HepG2 (cell line): ENCODE measurements around the gene ATP6V0A1. TPM values are rescaled to one million over a fixed set of nuclear protein-coding genes. Genes with fewer than 3 reads are reported as not detected.

Source experiments
- FOXJ3 ChIP-seq: sonication (generic); formaldehyde crosslinking; IDR thresholded peaks from 2 replicates; pipeline ENCODE4 v1.4.0; 2020; ENCODE audit warnings: missing genetic modification reagents, mild to moderate bottlenecking, borderline replicate concordance
- KAT7 ChIP-seq: IDR thresholded peaks from 2 replicates; pipeline ENCODE4 v1.6.1; 2018; ENCODE audit warnings: borderline replicate concordance, missing compliant biosample characterization
- NR0B2 ChIP-seq: sonication (generic); formaldehyde crosslinking; IDR thresholded peaks from 2 replicates; pipeline ENCODE4 v1.4.0; 2020; ENCODE audit warnings: mild to moderate bottlenecking, missing genetic modification reagents
- RFX1 ChIP-seq: fragments of 450-650 bp; IDR thresholded peaks from 2 replicates; pipeline ENCODE4 v1.6.1; 2017
- SMYD3 ChIP-seq: sonication (generic); formaldehyde crosslinking; IDR thresholded peaks from 2 replicates; pipeline ENCODE4 v1.8.1; 2023; ENCODE audit warnings: mild to moderate bottlenecking, missing genetic modification reagents
- TAF1 ChIP-seq: sonication (generic); formaldehyde crosslinking; IDR thresholded peaks from 2 replicates; pipeline ENCODE4 v1.4.0; 2020; ENCODE audit warnings: missing genetic modification reagents
- THAP8 ChIP-seq: sonication (generic); formaldehyde crosslinking; IDR thresholded peaks from 2 replicates; pipeline ENCODE4 v1.5.1; 2020; ENCODE audit warnings: missing genetic modification reagents, mild to moderate bottlenecking, borderline replicate concordance
- ZFYVE20 ChIP-seq: sonication (generic); formaldehyde crosslinking; IDR thresholded peaks from 2 replicates; pipeline ENCODE4 v1.8.0; 2023; ENCODE audit warnings: low read depth, mild to moderate bottlenecking, moderate library complexity, missing genetic modification reagents, borderline replicate concordance
- ZNF33A ChIP-seq: sonication (generic); formaldehyde crosslinking; IDR thresholded peaks from 2 replicates; pipeline ENCODE4 v1.5.1; 2020; ENCODE audit warnings: missing genetic modification reagents, mild to moderate bottlenecking, moderate library complexity, borderline replicate concordance
- ZNF432 ChIP-seq: sonication (generic); formaldehyde crosslinking; IDR thresholded peaks from 2 replicates; pipeline ENCODE4 v1.5.0; 2020; ENCODE audit warnings: missing genetic modification reagents, mild to moderate bottlenecking, borderline replicate concordance
- ZNF605 ChIP-seq: sonication (generic); formaldehyde crosslinking; IDR thresholded peaks from 2 replicates; pipeline ENCODE4 v1.8.0; 2022; ENCODE audit warnings: mild to moderate bottlenecking, missing genetic modification reagents
- ZNF607 ChIP-seq: sonication (generic); formaldehyde crosslinking; IDR thresholded peaks from 2 replicates; pipeline ENCODE4 v1.5.1; 2020; ENCODE audit warnings: missing genetic modification reagents, mild to moderate bottlenecking, borderline replicate concordance
- ZNF703 ChIP-seq: sonication (generic); formaldehyde crosslinking; IDR thresholded peaks from 2 replicates; pipeline ENCODE4 v1.5.1; 2020; ENCODE audit warnings: missing genetic modification reagents, mild to moderate bottlenecking, moderate library complexity, borderline replicate concordance
- polyA plus RNA-seq, 8 experiments: library from polyadenylated mRNA; depleted of rRNA in 3 of 8; stranded (reverse) in 7 of 8; unstranded in 1 of 8; fragments of >200 nt; fragmentation: Illumina TruSeq in 4 of 8; extraction: Trizol in 4 of 8; gene quantifications; 2 replicates each; pipeline versions ENCODE4 v1.2.1 to v1.2.3, GENCODE V29; 2011 to 2016; ENCODE audit warnings: low read depth in 4 of 8, missing spikeins in 1 of 8, mixed read lengths in 1 of 8; ENCODE audit not compliant: insufficient read depth in 1 of 8
- total RNA-seq, 5 experiments: library from RNA; depleted of rRNA; stranded (reverse); fragments of >200 nt; fragmentation: Illumina TruSeq; extraction: Trizol; gene quantifications; 2 replicates each; pipeline ENCODE4 v1.2.3, GENCODE V29; 2016; ENCODE audit warnings: low read depth in 1 of 5
- TF ChIP-seq, protein P1 (sequence below): sonication (generic); formaldehyde crosslinking; IDR thresholded peaks from 2 replicates; pipeline ENCODE4 v1.4.0; 2020; ENCODE audit warnings: missing genetic modification reagents
- TF ChIP-seq, protein P2 (sequence below): sonication (generic); formaldehyde crosslinking; IDR thresholded peaks from 2 replicates; pipeline ENCODE4 v1.5.0; 2020; ENCODE audit warnings: mild to moderate bottlenecking, missing genetic modification reagents, borderline replicate concordance
- TF ChIP-seq, protein P3 (sequence below): IDR thresholded peaks from 2 replicates; pipeline ENCODE4 v1.6.1; 2016; ENCODE audit warnings: mild to moderate bottlenecking

The ATP6V0A1 gene
- total and polyA plus RNA-seq, 2 of the 13 experiments (the other 11 are each of a cell fraction or from before 2014, with no cell fraction given) = 27.9 to 54.1 TPM

DNA sequence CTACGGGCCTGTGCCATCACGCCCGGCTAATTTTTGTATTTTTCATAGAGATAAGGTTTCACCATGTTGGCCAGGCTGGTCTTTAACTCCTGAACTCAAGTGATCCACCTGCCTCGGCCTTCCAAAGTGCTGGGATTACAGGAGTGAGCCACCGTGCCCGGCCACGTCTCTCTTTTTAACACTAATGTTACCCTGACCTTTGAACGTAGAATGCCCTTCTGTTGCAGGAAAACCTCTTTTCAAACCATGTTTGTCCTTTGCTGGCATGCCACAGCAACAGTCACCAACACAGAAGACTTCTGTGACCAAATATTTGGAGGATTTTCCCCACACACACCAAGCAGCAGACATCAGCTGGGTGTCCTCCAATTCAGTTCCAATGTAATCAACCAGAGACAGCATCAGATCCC is 86.2 kb downstream of the ATP6V0A1 start (continued):
- TF ChIP-seq NR0B2 (CRISPR knock-in tag) (no peak), SMYD3 (CRISPR knock-in tag) (no peak), ZNF432 (CRISPR knock-in tag) (no peak), ZNF605 (CRISPR knock-in tag) (no peak), ZNF33A (CRISPR knock-in tag) (no peak), ZNF703 (CRISPR knock-in tag) (no peak), ZNF607 (no peak), ZFYVE20 (CRISPR knock-in tag) (no peak), TAF1 (CRISPR knock-in tag) (no peak), FOXJ3 (CRISPR knock-in tag) (peak; percentile 60; the same call in 1 of the 2 replicates), KAT7 (CRISPR knock-in tag) (0 out of 2 replicates have a peak, but pooled peaks have one; percentile 17), THAP8 (CRISPR knock-in tag) (no peak), RFX1 (peak; percentile 84)
- TF ChIP-seq, protein P1, sequence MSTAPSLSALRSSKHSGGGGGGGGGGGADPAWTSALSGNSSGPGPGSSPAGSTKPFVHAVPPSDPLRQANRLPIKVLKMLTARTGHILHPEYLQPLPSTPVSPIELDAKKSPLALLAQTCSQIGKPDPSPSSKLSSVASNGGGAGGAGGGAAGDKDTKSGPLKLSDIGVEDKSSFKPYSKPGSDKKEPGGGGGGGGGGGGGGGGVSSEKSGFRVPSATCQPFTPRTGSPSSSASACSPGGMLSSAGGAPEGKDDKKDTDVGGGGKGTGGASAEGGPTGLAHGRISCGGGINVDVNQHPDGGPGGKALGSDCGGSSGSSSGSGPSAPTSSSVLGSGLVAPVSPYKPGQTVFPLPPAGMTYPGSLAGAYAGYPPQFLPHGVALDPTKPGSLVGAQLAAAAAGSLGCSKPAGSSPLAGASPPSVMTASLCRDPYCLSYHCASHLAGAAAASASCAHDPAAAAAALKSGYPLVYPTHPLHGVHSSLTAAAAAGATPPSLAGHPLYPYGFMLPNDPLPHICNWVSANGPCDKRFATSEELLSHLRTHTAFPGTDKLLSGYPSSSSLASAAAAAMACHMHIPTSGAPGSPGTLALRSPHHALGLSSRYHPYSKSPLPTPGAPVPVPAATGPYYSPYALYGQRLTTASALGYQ (CRISPR knock-in tag) = no peak
- TF ChIP-seq, protein P2, sequence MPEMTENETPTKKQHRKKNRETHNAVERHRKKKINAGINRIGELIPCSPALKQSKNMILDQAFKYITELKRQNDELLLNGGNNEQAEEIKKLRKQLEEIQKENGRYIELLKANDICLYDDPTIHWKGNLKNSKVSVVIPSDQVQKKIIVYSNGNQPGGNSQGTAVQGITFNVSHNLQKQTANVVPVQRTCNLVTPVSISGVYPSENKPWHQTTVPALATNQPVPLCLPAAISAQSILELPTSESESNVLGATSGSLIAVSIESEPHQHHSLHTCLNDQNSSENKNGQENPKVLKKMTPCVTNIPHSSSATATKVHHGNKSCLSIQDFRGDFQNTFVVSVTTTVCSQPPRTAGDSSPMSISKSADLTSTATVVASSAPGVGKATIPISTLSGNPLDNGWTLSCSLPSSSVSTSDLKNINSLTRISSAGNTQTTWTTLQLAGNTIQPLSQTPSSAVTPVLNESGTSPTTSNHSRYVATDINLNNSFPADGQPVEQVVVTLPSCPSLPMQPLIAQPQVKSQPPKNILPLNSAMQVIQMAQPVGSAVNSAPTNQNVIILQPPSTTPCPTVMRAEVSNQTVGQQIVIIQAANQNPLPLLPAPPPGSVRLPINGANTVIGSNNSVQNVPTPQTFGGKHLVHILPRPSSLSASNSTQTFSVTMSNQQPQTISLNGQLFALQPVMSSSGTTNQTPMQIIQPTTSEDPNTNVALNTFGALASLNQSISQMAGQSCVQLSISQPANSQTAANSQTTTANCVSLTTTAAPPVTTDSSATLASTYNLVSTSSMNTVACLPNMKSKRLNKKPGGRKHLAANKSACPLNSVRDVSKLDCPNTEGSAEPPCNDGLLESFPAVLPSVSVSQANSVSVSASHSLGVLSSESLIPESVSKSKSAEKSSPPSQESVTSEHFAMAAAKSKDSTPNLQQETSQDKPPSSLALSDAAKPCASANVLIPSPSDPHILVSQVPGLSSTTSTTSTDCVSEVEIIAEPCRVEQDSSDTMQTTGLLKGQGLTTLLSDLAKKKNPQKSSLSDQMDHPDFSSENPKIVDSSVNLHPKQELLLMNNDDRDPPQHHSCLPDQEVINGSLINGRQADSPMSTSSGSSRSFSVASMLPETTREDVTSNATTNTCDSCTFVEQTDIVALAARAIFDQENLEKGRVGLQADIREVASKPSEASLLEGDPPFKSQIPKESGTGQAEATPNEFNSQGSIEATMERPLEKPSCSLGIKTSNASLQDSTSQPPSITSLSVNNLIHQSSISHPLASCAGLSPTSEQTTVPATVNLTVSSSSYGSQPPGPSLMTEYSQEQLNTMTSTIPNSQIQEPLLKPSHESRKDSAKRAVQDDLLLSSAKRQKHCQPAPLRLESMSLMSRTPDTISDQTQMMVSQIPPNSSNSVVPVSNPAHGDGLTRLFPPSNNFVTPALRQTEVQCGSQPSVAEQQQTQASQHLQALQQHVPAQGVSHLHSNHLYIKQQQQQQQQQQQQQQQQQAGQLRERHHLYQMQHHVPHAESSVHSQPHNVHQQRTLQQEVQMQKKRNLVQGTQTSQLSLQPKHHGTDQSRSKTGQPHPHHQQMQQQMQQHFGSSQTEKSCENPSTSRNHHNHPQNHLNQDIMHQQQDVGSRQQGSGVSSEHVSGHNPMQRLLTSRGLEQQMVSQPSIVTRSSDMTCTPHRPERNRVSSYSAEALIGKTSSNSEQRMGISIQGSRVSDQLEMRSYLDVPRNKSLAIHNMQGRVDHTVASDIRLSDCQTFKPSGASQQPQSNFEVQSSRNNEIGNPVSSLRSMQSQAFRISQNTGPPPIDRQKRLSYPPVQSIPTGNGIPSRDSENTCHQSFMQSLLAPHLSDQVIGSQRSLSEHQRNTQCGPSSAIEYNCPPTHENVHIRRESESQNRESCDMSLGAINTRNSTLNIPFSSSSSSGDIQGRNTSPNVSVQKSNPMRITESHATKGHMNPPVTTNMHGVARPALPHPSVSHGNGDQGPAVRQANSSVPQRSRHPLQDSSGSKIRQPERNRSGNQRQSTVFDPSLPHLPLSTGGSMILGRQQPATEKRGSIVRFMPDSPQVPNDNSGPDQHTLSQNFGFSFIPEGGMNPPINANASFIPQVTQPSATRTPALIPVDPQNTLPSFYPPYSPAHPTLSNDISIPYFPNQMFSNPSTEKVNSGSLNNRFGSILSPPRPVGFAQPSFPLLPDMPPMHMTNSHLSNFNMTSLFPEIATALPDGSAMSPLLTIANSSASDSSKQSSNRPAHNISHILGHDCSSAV = no peak
- TF ChIP-seq, protein P3, sequence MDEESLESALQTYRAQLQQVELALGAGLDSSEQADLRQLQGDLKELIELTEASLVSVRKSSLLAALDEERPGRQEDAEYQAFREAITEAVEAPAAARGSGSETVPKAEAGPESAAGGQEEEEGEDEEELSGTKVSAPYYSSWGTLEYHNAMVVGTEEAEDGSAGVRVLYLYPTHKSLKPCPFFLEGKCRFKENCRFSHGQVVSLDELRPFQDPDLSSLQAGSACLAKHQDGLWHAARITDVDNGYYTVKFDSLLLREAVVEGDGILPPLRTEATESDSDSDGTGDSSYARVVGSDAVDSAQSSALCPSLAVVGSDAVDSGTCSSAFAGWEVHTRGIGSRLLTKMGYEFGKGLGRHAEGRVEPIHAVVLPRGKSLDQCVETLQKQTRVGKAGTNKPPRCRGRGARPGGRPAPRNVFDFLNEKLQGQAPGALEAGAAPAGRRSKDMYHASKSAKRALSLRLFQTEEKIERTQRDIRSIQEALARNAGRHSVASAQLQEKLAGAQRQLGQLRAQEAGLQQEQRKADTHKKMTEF (CRISPR knock-in tag) = peak; percentile 46
